BE2C (cell line): ENCODE measurements around the gene PLP2.
"Not testable (repeated sequence)": the region's sequence is repeated elsewhere in the genome, so short reads cannot be mapped to it uniquely, and the experiment has no call there.

Experiments
- DNase-seq: peaks from one replicate; pipeline ENCODE4 v3.0.0-alpha.2; 2020
- H3K27me3 ChIP-seq: fragments of 250-450 bp; sonication (Bioruptor Pico); 2 replicates; pipeline ENCODE4 v1.5.1; 2020; ENCODE audit warnings: mild to moderate bottlenecking
- H3K36me3 ChIP-seq: fragments of 250-450 bp; sonication (Bioruptor Pico); 2 replicates; pipeline ENCODE4 v1.5.1; 2020; ENCODE audit warnings: mild to moderate bottlenecking
- H3K4me1 ChIP-seq: fragments of 250-450 bp; sonication (Bioruptor Pico); 2 replicates; pipeline ENCODE4 v1.5.1; 2020
- H3K4me3 ChIP-seq: 2 replicates; pipeline ENCODE4 v1.5.1; 2011; ENCODE audit warnings: low read depth, low read length
- H3K9me3 ChIP-seq: fragments of 250-450 bp; sonication (Bioruptor Pico); 2 replicates; pipeline ENCODE4 v1.5.1; 2020
- TF ChIP-seq, protein P1 (sequence below): IDR thresholded peaks from 2 replicates; pipeline ENCODE4 v1.5.1; 2012; ENCODE audit warnings: mild to moderate bottlenecking, low read depth, low read length

Gene PLP2

GRCh38 chrX:49167740-49168108, 4.0 kb upstream of the PLP2 start:
- TF ChIP-seq, protein P1, sequence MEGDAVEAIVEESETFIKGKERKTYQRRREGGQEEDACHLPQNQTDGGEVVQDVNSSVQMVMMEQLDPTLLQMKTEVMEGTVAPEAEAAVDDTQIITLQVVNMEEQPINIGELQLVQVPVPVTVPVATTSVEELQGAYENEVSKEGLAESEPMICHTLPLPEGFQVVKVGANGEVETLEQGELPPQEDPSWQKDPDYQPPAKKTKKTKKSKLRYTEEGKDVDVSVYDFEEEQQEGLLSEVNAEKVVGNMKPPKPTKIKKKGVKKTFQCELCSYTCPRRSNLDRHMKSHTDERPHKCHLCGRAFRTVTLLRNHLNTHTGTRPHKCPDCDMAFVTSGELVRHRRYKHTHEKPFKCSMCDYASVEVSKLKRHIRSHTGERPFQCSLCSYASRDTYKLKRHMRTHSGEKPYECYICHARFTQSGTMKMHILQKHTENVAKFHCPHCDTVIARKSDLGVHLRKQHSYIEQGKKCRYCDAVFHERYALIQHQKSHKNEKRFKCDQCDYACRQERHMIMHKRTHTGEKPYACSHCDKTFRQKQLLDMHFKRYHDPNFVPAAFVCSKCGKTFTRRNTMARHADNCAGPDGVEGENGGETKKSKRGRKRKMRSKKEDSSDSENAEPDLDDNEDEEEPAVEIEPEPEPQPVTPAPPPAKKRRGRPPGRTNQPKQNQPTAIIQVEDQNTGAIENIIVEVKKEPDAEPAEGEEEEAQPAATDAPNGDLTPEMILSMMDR = no peak
- Histone ChIP-seq H3K4me1 (peaks cover 4% of the 10 kb centered on the region), H3K36me3 (no peaks in the 10 kb centered on the region; the same call in 1 of the 2 replicates), H3K27me3 (no peaks in the 10 kb centered on the region), H3K4me3 (peak overlapping the region; percentile 54), H3K9me3 (no peaks in the 10 kb centered on the region)
- no peak for DNase-seq

DNA sequence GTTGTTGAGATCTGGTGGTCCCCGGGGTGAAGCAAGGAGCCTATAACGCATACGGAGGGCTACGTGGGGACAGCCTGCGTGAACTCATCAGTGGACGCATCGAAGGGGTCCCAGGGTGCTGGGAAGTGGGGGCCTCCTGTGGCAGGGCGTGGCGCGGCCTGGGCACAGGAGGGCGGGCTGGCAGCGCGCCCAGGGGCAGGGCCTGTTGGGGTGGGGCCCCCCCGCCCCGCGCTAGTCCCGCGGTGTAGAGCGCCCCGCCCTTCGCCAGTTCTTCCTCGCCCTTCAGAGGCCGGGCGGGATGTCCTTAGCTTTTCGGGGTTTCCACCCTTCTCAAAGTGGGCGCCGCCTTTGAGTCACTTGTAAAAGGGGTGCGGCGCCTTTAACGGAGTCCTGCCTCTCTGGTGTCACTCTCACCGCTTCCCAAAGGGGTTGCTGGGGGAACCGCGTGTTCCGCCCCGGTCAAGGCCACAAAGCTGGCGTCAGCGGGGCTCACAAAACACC, 632 bp downstream of the PLP2 start:
- peak overlapping the region; percentile 65 for H3K4me3 ChIP-seq
- H3K4me1 ChIP-seq = no peaks in the 10 kb centered on the region
- peak; percentile 28 for DNase-seq
- H3K27me3 ChIP-seq = no peaks in the 10 kb centered on the region
- H3K9me3 ChIP-seq = no peaks in the 10 kb centered on the region
- H3K36me3 ChIP-seq = no peaks in the 10 kb centered on the region; the same call in none of the 2 replicates
- TF ChIP-seq, protein P1 = no peak

DNA sequence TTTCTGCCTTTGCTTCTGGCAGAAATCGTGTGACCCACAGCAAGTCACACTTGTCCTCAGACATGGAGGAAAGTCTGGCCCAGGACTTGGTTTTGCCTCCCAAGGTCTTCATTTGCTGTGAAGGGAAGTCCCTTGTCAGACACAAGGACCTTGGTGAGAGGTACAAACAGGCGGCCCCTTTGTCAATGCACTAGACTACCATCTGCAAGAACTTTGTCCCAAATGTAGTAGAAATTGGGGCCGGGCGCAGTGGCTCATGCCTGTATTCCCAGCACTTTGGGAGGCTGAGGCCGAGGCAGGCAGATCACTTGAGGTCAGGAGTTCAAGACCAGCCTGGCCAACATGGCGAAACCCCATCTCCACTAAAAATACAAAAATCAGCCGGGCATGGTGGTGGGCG, 1.8 kb downstream of the PLP2 start:
- not testable (repeated sequence) for DNase-seq, H3K36me3 ChIP-seq, H3K4me3 ChIP-seq, H3K27me3 ChIP-seq, H3K4me1 ChIP-seq, H3K9me3 ChIP-seq

DNA sequence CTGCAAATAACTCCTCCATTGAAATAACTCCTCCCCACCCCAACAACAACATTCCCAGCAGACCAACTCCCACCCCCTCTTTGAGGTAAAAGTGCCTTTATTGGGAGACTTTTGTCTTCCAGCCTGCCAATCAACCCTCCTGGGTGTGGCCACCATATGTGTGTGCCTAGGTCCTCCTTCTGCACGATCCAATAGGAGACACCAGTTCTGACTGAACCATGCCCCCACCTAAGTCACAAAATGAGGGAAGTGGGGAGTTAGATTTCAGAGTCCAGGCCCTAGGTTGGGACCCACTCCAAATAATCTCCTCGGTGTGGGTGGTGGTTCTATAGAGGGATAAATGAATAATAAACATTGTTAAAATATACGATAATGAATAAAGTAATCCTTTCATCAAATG, 3.0 kb downstream of the PLP2 start:
- no peaks in the 10 kb centered on the region for H3K4me1 ChIP-seq
- no peak overlapping the region for H3K4me3 ChIP-seq
- TF ChIP-seq, protein P1 = no peak
- DNase-seq = no peak
- no peaks in the 10 kb centered on the region for H3K9me3 ChIP-seq
- no peaks in the 10 kb centered on the region; the same call in none of the 2 replicates for H3K36me3 ChIP-seq
- H3K27me3 ChIP-seq = no peaks in the 10 kb centered on the region

DNA sequence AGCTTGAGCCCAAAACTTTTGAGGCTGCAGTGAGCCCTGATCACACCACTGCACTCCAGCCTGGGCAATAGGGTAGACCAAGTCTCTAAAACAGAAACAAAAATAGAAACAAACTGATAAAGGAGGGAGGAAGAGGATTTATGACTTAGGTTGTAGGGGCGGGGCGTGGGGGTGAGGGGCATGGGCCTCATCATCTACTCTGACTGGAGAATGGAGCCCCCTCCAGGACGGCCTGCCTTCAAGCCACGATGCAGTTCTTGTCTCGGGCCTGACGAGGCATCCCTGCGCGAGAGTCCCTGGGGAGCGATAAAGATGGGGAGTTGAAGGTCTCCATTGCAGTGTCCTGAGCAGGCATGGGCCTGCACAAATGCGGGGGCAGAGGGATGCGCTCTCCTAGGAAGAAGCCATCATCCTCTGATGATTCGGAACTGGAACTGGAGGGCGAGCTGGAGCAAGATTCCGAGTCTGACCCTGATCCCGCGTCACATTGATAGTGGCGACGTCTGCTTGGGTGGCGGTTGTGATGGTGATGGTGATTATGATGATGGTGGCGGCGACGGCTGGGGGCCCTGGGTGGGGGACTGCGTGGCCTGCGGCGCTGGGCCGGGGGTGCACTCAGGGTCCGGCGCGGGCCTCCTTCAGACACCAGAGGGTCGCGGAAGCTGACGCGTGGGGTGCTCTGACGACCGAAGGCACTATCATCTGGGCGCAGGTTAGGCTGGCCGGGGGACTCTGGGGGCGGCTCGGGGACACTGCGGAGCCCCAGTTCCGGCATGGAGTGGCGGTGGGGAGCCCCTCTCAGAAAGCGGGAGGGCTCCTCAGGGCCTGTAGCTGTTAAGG, 4.0 kb downstream of the PLP2 start:
- Histone ChIP-seq H3K9me3 (no peaks in the 10 kb centered on the region), H3K27me3 (no peaks in the 10 kb centered on the region), H3K4me3 (no peak overlapping the region), H3K36me3 (no peaks in the 10 kb centered on the region; the same call in none of the 2 replicates), H3K4me1 (no peaks in the 10 kb centered on the region)
- DNase-seq = peak; percentile 25
- TF ChIP-seq, protein P1 = no peak

DNA sequence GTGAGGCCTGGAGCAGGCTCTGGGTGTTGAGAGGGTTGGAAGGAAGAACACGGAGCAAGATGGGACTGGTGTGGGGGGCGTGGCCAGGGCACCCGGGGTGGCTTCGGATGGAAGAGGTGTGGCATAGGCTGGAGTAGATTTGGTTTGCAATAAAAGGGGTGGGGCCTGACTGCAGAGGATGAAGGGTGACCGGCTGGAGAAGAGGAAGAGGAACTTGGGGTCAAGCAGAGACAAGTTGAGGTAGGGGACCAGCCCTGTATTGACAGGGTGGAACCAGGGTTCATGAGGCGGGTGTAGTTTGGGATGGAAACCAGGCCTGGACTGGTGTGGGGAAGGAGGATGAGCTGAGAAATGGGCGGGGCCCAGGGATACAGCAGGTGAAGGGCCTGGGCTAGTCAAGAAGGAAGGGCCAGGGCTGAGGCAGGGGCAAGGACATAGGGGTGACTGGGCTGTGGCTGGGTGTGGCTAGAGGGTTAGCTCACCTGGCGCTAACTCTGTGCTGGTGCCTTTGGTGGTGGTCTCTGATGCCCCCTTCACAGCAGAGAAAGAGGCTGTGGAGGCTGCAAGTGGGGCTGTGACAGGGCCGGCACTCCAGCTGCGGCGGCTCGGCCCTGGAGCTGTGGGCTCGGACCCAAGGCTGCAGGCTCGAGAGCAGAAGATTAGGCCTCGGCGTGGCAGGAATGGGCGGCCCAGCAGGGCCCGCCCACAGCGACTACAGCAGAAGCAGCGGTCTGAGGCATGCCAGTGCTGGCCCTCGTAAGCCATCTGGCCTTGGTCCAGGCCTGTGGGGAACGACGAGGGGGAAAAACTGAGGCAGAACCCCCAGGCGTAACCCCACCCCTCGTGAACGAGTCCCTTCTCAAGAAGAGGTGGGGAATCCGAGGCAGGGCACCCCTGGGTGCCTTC, 5.0 kb downstream of the PLP2 start:
- H3K27me3 ChIP-seq = no peaks in the 10 kb centered on the region
- H3K4me1 ChIP-seq = no peaks in the 10 kb centered on the region
- H3K36me3 ChIP-seq = no peaks in the 10 kb centered on the region; the same call in none of the 2 replicates

More for the DNA sequence above, 5.0 kb downstream of the PLP2 start:
- TF ChIP-seq, protein P1 = no peak
- H3K4me3 ChIP-seq = no peak overlapping the region
- no peaks in the 10 kb centered on the region for H3K9me3 ChIP-seq
- peak; percentile 35 for DNase-seq
